B cell (primary cell): Measurements from ENCODE around the gene TFDP1.

ENCODE experiments used
- EZH2 ChIP-seq: IDR thresholded peaks from 2 replicates; pipeline ENCODE4 v1.6.1; 2012; ENCODE audit warnings: borderline replicate concordance, low read depth, mild to moderate bottlenecking, moderate library complexity, low read length; ENCODE audit not compliant: insufficient read depth, poor library complexity, severe bottlenecking
- TF ChIP-seq, protein P1 (sequence below): fragments of 200-600 bp; IDR thresholded peaks from one replicate; pipeline ENCODE4 v1.8.0; 2022; ENCODE audit warnings: antibody characterized with exemption, mild to moderate bottlenecking

DNA sequence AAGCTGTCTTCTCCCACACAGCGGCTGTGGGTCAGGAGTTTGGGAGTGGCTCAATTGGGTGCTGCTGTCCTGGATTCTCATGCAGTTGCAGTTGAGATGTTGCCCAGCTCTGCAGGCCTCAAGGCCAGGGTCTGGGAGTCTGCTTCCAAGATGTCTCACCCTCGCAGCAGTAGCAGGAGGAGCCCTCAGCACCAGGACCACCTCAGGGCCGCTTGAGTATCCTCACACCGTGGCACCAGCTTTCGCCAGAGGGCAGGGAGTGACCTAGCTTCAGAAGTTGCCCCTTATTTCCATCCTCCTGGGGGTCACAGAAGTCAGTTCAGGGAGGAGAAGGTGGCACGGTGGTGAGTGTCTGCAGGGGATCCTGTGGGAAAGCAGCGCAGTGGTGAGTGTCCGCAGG, 20.9 kb downstream of the TFDP1 start:
- TF ChIP-seq, protein P1, sequence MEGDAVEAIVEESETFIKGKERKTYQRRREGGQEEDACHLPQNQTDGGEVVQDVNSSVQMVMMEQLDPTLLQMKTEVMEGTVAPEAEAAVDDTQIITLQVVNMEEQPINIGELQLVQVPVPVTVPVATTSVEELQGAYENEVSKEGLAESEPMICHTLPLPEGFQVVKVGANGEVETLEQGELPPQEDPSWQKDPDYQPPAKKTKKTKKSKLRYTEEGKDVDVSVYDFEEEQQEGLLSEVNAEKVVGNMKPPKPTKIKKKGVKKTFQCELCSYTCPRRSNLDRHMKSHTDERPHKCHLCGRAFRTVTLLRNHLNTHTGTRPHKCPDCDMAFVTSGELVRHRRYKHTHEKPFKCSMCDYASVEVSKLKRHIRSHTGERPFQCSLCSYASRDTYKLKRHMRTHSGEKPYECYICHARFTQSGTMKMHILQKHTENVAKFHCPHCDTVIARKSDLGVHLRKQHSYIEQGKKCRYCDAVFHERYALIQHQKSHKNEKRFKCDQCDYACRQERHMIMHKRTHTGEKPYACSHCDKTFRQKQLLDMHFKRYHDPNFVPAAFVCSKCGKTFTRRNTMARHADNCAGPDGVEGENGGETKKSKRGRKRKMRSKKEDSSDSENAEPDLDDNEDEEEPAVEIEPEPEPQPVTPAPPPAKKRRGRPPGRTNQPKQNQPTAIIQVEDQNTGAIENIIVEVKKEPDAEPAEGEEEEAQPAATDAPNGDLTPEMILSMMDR = no peak
- no peak for TF ChIP-seq EZH2
